Endodermal cell (in vitro differentiated cells): ENCODE data around the gene MACIR. TPM values are rescaled to one million over a fixed set of nuclear protein-coding genes. Genes with fewer than 3 reads are reported as not detected.

Source experiments
- DNase-seq: peaks from one replicate; pipeline ENCODE4 v3.0.0-alpha.2; 2017
- H3K27ac ChIP-seq: 2 replicates; pipeline ENCODE4 v1.5.1; 2013; ENCODE audit warnings: mild to moderate bottlenecking, low read depth, low read length, moderate library complexity
- H3K27me3 ChIP-seq: 2 replicates; pipeline ENCODE4 v1.6.1; 2013; ENCODE audit warnings: mild to moderate bottlenecking, low read length, moderate library complexity; ENCODE audit not compliant: insufficient read depth, control insufficient read depth, poor library complexity, severe bottlenecking
- H3K36me3 ChIP-seq: 2 replicates; pipeline ENCODE4 v1.7.0; 2013; ENCODE audit warnings: mild to moderate bottlenecking, low read length, moderate library complexity; ENCODE audit not compliant: control insufficient read depth, insufficient read depth
- H3K4me1 ChIP-seq: one replicate; pipeline ENCODE4 v1.7.0; 2013; ENCODE audit warnings: low read length; ENCODE audit not compliant: control insufficient read depth, insufficient read depth
- H3K4me3 ChIP-seq: 2 replicates; pipeline ENCODE4 v1.5.1; 2013; ENCODE audit warnings: mild to moderate bottlenecking, low read length, moderate library complexity
- H3K9ac ChIP-seq: 2 replicates; pipeline ENCODE4 v1.6.1; 2013; ENCODE audit warnings: mild to moderate bottlenecking, low read length, moderate library complexity; ENCODE audit not compliant: poor library complexity, severe bottlenecking; ENCODE audit errors: extremely low read depth
- H3K9me3 ChIP-seq: 2 replicates; pipeline ENCODE4 v1.6.1; 2013; ENCODE audit warnings: mild to moderate bottlenecking, low read length, moderate library complexity; ENCODE audit not compliant: control insufficient read depth
- H3K27ac Mint-ChIP-seq: 2 replicates; pipeline ENCODE4 v1.8.0; 2020; ENCODE audit warnings: mixed read lengths
- H3K27me3 Mint-ChIP-seq: 2 replicates; pipeline ENCODE4 v1.8.0; 2021; ENCODE audit warnings: mild to moderate bottlenecking, mixed read lengths; ENCODE audit not compliant: insufficient read depth
- H3K36me3 Mint-ChIP-seq: 2 replicates; pipeline ENCODE4 v1.8.0; 2020; ENCODE audit warnings: low read depth, mixed read lengths
- H3K4me1 Mint-ChIP-seq: 2 replicates; pipeline ENCODE4 v1.8.0; 2020; ENCODE audit warnings: mixed read lengths
- H3K4me3 Mint-ChIP-seq: 2 replicates; pipeline ENCODE4 v1.8.0; 2020; ENCODE audit warnings: mild to moderate bottlenecking, moderate library complexity, mixed read lengths
- H3K9me3 Mint-ChIP-seq: 2 replicates; pipeline ENCODE4 v1.8.0; 2020; ENCODE audit warnings: mild to moderate bottlenecking, mixed read lengths
- WGBS, 2 experiments: methylation state at CpG; one replicate each; pipeline versions ENCODE4 v1.1.5 to v1.1.7; 2013; ENCODE audit warnings: missing lambda C conversion rate in 2 of 2, mixed read lengths in 1 of 2; ENCODE audit not compliant: insufficient coverage in 1 of 2, insufficient read length in 1 of 2; 5-methylcytosine and 5-hydroxymethylcytosine counted together
- total RNA-seq, 2 donors: library from RNA; stranded (reverse); fragmentation: NEBNext Ultra II Directional in 1 of 2; extraction: Animal tissue kit (Norgen Biotek cat#: 25700) in 1 of 2; gene quantifications; 2 replicates in 1 of 2; 3 replicates in 1 of 2; pipeline ENCODE4 v1.2.1, GENCODE V29; 2021
- TF ChIP-seq, protein P1 (sequence below): fragments of 200-600 bp; sonication (generic); conservative IDR thresholded peaks from 2 replicates; pipeline ENCODE4 v1.5.0; 2021; ENCODE audit warnings: antibody characterized with exemption, mild to moderate bottlenecking

The MACIR gene
- total RNA-seq, 2 donors from 2014 or later = 13.2 to 18.9 TPM

DNA sequence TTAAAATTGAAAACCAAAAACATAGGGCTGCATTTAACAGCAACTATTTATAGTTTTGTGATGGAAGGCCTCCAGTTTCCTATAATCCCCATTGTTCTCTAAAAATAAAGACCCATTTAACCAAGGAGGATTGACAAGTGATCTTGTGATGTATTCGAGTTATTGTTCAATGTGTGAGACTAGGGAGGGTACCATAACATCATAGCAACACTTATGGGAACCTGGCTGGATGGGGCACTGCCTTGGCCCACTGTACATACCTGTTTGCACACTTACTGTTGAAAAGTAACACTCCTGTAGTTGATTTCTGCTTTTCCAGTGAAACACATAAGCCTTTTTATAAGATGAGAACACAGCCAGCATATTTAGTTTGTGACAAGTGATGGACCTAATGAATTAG is 32.3 kb downstream of the MACIR start:
- TF ChIP-seq, protein P1, sequence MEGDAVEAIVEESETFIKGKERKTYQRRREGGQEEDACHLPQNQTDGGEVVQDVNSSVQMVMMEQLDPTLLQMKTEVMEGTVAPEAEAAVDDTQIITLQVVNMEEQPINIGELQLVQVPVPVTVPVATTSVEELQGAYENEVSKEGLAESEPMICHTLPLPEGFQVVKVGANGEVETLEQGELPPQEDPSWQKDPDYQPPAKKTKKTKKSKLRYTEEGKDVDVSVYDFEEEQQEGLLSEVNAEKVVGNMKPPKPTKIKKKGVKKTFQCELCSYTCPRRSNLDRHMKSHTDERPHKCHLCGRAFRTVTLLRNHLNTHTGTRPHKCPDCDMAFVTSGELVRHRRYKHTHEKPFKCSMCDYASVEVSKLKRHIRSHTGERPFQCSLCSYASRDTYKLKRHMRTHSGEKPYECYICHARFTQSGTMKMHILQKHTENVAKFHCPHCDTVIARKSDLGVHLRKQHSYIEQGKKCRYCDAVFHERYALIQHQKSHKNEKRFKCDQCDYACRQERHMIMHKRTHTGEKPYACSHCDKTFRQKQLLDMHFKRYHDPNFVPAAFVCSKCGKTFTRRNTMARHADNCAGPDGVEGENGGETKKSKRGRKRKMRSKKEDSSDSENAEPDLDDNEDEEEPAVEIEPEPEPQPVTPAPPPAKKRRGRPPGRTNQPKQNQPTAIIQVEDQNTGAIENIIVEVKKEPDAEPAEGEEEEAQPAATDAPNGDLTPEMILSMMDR = no peak
- Mint-ChIP-seq H3K9me3 (no peaks in the 10 kb centered on the region), H3K4me3 (no peak overlapping the region), H3K27me3 (no peaks in the 10 kb centered on the region), H3K36me3 (no peaks in the 10 kb centered on the region), H3K27ac (no peak overlapping the region), H3K4me1 (peaks cover 11% of the 10 kb centered on the region)
- no peaks in the 10 kb centered on the region for H3K36me3 ChIP-seq
- no peak overlapping the region for H3K27ac ChIP-seq
- no peak overlapping the region for H3K9ac ChIP-seq
- no peak overlapping the region for H3K4me3 ChIP-seq
- WGBS, 2 experiments = 75% methylated on average over 1 of the region's 1 CpG; no CpG with 5 or more reads in 1 of the 2 experiments
- H3K27me3 ChIP-seq = no peaks in the 10 kb centered on the region
- H3K4me1 ChIP-seq = no peaks in the 10 kb centered on the region
- H3K9me3 ChIP-seq = no peaks in the 10 kb centered on the region
- DNase-seq = no peak

DNA sequence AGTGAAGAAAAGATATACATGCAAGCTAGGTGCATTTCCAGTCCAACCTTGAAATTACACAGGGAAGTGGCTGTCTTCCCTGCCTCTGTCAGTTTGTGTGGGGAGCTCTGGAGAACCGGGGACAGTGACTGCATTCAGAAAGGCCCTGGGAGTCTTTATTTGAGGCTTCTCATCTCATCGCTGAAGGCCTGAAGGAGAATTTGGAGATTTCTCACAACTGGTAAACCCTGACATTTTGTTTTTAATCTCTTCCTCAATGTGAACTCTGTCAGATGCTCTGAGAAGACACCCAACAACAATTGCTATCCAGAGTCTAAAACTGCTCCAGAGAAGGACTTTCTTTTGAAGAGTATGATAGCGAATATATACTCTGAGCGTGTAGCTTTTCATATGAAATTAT is 33.0 kb downstream of the MACIR start:
- H3K9ac ChIP-seq = no peak overlapping the region
- H3K36me3 Mint-ChIP-seq = no peaks in the 10 kb centered on the region
- peaks cover under 1% of the 10 kb centered on the region for H3K27me3 ChIP-seq
- no peaks in the 10 kb centered on the region for H3K9me3 ChIP-seq
- 89 to 90% methylated on average over 3 to 4 of the region's 4 CpGs for WGBS, 2 experiments
- H3K36me3 ChIP-seq = no peaks in the 10 kb centered on the region
- H3K27me3 Mint-ChIP-seq = no peaks in the 10 kb centered on the region
- H3K4me1 Mint-ChIP-seq = peaks cover 7% of the 10 kb centered on the region
- H3K27ac Mint-ChIP-seq = no peak overlapping the region
- no peak overlapping the region for H3K27ac ChIP-seq
- TF ChIP-seq, protein P1 = no peak
- no peak overlapping the region for H3K4me3 ChIP-seq
- no peaks in the 10 kb centered on the region for H3K4me1 ChIP-seq
- H3K4me3 Mint-ChIP-seq = no peak overlapping the region
- DNase-seq = no peak
- H3K9me3 Mint-ChIP-seq = no peaks in the 10 kb centered on the region

DNA sequence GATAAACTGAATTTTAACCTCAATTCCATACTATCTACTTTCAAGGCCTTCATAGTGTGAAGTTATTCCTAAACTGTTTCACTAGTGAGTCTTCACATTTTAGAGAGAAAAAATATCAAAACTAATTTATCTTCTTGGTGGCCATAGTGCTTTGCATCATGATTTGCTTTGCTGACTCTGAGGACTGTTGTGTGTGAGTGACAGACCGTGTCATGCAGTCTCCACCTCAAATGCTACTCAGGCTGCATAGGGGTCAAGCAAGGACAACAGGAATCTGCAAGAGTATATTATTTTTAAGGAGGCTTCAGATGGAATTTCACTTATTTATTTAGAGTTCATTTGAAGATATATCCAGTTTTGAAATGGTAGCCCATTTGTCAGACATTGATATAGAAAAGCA is 34.5 kb downstream of the MACIR start:
- TF ChIP-seq, protein P1 = no peak
- Histone ChIP-seq H3K9ac (no peak overlapping the region), H3K4me1 (no peaks in the 10 kb centered on the region), H3K27ac (no peak overlapping the region), H3K4me3 (no peak overlapping the region), H3K36me3 (no peaks in the 10 kb centered on the region), H3K9me3 (no peaks in the 10 kb centered on the region), H3K27me3 (peaks cover 8% of the 10 kb centered on the region)
- H3K36me3 Mint-ChIP-seq = no peaks in the 10 kb centered on the region
- no peak overlapping the region for H3K27ac Mint-ChIP-seq
- no peak for DNase-seq
- H3K4me3 Mint-ChIP-seq = no peak overlapping the region
- 83% methylated on average over 1 of the region's 1 CpG; no CpG with 5 or more reads in 1 of the 2 experiments for WGBS, 2 experiments
- H3K4me1 Mint-ChIP-seq = peaks cover 7% of the 10 kb centered on the region
- H3K27me3 Mint-ChIP-seq = no peaks in the 10 kb centered on the region
- no peaks in the 10 kb centered on the region for H3K9me3 Mint-ChIP-seq
